GM18505 (cell line): Measurements from ENCODE around the gene PDE4B.
"Not testable (repeated sequence)": the region's sequence is repeated elsewhere in the genome, so short reads cannot be mapped to it uniquely, and the experiment has no call there.

ENCODE experiments used
- ATAC-seq: cut with Tn5 transposase; IDR thresholded peaks from one replicate; pipeline ENCODE4 v1.9.1; 2021; ENCODE audit not compliant: unreplicated experiment
- POLR2A ChIP-seq: IDR thresholded peaks from 4 replicates; pipeline ENCODE4 v1.6.1; 2011; ENCODE audit warnings: borderline replicate concordance; ENCODE audit not compliant: insufficient read depth, insufficient read length; ENCODE audit errors: extremely low read depth

Gene PDE4B

GRCh38 chr1:66108624-66109023 lies 315.9 kb downstream of the PDE4B start:
- no peak for TF ChIP-seq POLR2A
- no peak for ATAC-seq

- no peak for TF ChIP-seq POLR2A
- ATAC-seq, result no peak
Observed at GRCh38 chr1:66112744-66113400, 320.2 kb downstream of the PDE4B start.

DNA sequence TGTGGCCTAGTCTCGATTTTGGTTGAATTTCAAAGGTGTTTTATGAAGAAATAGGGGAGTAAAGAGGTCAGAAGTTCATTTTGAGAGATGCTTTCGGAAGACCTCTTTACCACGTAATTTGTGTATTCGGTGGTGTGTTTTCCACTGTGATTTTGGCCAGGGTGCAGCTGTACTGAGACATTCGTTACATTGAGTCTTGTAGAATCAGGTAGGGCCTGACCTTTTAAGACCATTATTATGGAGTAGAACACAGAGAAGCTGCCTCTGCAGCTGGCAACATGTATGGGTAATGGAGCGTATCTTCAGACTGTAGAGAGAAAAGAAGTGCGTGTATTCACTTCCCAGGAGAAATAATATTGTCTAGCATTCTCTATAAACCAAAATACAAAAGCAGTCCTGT lies 326.5 kb downstream of the PDE4B start:
- no peak for TF ChIP-seq POLR2A
- no peak for ATAC-seq

- no peak for ATAC-seq
- no peak for TF ChIP-seq POLR2A
Observed at GRCh38 chr1:66124670-66125069, 332.0 kb downstream of the PDE4B start.

DNA sequence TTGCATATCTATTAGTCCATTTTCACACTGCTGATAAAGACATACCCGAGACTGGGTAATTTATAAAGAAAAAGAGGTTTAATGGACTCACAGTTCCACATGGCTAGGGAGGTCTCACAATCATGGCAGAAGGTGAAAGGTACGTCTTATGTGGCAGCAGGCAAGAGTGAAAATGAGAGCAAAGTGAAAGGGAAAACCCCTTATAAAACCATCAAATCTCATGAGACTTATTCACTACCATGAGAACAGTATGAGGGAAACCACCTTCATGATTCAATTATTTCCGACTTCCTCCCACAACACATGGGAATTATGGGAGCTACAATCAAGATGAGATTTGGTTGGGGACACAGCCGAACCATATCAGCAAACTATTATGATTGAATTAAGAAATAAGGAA lies 335.9 kb downstream of the PDE4B start:
- not testable (repeated sequence) for ATAC-seq

- ATAC-seq, result no peak
- TF ChIP-seq POLR2A, result no peak
Observed at GRCh38 chr1:66132324-66132723, 339.6 kb downstream of the PDE4B start.

- no peak for ATAC-seq
- TF ChIP-seq POLR2A, result no peak
Observed at GRCh38 chr1:66134004-66134403, 341.3 kb downstream of the PDE4B start.

GRCh38 chr1:66135161-66135560 lies 342.5 kb downstream of the PDE4B start:
- no peak for ATAC-seq
- TF ChIP-seq POLR2A, result no peak

- not testable (repeated sequence) for ATAC-seq
Observed at GRCh38 chr1:66136423-66136822, 343.7 kb downstream of the PDE4B start.

DNA sequence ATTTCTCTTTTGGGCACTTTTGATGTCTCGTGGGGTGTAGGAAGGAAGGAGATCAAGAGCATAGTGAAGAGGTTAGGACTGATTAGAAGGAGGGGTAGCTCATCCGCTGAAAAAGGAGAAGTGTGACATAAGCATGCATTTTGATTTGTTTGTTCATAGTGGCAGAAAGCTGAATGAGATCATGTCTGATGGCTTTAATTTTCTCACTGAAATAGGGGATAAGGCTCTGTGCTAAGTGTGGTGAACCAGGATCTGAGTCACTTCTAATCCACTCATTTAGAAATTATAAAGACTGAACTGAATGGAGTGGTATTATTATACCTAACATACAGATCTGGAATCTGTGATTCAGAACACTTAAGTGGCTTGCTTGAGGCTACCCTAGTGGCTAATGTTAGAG lies 344.5 kb downstream of the PDE4B start:
- TF ChIP-seq POLR2A, result no peak
- ATAC-seq, result no peak

GRCh38 chr1:66138613-66139012 lies 345.9 kb downstream of the PDE4B start:
- no peak for TF ChIP-seq POLR2A
- no peak for ATAC-seq

DNA sequence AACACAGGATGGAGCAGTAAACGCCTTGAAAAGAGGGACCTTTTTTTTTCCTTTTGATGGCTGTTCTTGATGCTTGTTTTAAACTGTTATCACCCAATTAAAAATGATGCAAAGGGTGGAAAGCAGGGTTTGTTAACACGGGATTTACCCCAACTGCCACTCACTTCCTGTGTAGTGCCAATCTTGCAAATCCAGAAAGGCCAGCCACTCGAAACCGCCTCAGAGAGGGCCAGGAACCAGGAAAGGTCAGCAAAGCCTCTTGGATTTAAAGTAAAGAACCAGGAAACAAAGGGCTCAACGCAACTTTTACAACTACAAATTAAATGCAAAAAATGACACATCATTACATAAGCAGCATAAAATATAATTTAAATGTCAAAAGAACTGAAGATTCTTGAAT lies 347.4 kb downstream of the PDE4B start:
- no peak for ATAC-seq
- no peak for TF ChIP-seq POLR2A

DNA sequence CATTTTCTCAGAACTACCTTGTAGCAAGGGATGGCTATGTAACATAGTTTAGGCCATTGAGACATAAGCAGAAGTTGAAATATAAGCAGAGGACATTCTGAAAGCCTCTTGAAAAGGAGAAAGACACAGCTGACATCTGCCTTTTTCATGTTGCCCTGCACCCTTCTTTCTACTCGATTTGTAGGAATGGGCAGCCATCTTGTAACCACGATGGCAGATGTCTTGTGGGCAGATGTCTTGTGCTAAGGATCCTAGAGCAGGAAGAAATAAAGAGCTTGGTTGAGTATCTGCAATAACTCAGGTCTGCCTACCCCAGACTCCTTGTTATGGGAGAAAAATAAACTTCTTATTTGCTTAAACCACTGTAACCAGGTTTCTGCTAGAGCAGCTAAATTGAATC lies 351.0 kb downstream of the PDE4B start:
- no peak for TF ChIP-seq POLR2A
- no peak for ATAC-seq

DNA sequence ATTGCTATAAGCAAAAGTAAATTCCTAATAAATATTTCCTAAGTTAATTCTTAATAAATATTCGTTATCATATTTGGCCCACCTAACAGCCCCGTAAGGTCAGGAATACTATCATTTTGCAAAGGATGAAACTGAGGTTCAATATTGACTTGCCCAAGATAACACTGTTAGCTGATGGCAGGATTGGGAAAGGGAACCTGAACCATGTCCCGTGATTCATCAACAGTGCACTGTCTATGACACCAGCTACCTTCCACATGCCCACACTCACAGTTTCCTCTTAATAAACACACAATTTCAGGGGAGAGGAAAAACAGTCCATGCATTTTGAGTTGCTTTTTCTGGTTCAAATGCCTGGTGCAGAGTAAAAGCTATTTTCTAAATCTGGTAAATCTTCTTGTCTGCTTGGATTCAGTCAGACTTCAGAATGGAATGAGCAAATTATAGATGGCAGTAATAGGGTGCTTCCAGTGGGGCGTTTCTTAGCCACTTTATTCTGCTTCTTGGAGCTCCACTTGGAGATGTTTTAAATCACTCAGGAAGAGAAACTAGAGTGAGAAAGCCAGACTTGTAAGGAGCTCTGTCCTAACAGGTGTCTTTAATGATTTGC lies 354.6 kb downstream of the PDE4B start:
- no peak for TF ChIP-seq POLR2A
- ATAC-seq, result no peak

DNA sequence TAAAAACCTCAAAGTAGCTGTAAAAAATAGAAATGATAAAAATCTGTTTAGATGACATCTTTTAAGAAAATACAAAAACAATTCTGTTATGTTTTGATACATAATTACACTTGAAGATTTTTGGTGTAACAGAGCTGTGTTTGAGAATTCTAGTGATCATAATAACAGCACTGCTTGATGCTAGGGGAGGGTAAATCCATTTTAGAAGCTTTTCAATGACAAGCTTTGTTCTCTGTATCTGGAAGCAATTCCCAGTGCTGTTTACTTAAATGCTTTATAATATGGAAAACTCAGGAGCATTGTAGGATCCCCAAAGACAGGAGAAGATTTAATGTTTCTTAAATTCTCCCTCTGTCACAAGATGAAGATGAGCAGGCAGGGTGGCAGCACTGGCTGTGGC lies 359.3 kb downstream of the PDE4B start:
- ATAC-seq, result no peak
- TF ChIP-seq POLR2A, result no peak
